Activated CD4-positive, alpha-beta T cell treated with anti-CD3 and anti-CD28 coated beads for 4 hours (primary cell): ENCODE results near the gene ZFYVE21.

ENCODE experiments used
- DNase-seq, 2 donors: peaks; one replicate each; pipeline ENCODE4 v3.0.0-alpha.2; 2020

Gene ZFYVE21

DNA sequence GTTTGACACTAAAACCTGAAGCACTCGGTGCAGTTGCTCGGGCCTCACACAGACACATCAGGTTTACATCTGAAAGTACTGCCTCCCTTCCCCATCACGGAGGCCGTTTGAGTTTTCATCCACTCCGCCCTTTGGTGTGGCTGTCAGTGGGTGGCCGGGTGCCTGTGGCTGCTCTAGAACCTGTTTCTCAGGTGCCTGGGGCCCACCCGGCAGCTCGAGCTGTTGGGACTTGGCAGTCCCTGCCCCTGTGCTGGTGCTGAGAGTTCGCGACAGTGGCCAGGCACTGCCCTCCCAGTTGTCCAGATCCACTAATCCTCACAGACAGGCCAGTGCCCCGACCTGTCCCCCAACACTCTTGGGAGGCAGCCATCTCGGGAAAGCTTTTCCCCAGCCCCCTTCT is 22.7 kb upstream of the ZFYVE21 start:
- DNase-seq = no peak

DNA sequence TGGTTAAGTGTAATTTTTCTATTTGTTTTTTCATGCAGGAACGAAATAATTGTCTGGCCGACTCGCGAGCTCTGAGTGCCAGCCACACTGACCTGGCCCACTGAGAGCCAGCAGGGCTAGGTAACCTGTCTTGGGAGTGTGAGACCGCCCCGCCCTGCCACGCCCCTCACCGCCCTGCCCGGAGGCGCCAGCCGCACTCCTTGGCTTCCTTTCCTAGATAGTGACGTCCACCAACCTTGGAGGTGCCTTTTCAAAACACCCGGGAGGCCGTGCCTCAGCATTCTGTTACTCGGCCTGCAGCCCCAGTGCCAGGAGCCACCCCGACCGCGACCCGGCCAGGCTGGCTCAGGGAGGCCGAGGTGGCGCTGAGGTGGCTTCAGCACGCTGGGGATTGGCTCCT is 22.1 kb upstream of the ZFYVE21 start:
- DNase-seq = no peak

DNA sequence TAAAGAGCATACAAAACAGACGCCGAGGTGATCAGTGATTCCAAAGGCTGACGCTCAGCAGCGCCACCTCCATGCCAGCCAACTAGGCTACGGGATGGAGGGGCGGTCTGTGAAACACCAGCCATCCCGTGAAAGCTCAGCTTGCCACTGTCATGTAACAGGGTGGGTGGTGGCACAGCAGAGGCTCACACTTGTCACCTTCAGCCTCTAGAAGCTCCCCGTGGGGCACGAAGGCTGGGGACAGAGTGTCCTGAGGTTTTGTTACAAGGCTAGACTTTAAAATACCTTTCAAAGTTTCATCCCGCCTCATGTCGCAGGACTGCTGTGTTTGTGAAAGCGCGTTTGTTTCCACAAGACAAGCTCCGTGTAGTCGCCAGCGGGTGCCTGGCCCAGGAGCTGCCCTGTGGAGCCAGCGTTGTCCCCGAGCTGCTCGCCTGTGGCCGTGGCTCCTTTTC is 21.0 kb upstream of the ZFYVE21 start:
- no peak for DNase-seq

DNA sequence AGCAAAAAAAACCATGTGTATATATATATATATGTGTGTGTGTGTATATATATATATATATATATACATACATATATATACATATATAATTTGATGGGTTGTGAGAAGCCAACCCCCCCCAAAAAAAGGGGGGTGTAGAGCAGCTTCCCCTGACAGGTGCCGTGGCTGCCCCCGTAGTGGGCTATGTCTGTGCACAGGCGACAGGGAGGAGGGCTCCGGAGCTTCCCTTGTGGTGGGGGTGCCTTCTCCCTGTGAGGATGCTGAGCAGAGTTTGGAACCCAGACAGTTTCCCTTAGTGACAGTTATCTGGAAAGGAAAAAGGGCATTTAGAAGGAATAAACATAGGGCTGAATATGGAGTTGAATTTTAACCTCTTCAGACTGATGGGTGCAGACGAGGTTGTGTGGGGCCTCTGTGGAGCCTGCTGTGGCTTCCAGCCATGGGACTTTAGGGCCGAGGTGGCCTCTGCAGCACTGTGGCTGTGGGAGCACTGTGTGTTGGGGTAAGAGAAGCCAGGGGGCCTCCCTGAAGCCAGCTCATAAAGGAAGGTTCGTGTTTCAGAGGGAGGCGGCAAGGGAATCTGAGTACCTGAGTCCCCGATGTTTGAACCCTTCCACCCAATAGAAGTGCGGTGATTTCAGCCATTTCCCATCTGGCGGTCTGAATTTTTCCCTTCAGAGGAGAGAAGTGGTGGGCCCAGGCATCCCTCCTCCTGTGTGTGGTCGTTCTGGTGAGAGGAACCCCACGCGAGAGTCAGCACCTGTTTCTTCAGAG is 20.1 kb upstream of the ZFYVE21 start:
- no peak for DNase-seq

DNA sequence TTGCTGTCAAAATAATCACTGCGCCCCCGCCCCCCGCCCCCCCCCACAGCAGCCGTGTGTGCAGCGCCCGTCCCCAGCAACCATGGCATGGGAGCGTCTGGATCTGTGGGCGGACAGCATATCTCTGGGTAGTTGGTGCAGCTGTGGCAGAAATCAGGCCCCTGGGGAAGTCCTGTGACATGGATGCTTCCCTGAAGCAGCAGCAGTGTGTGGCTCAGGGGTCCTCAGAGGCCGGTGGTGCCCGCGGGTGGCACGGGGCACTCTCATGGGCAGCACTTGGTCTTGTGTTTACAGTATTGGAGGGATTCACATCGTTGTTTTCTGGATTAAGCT is 19.6 kb upstream of the ZFYVE21 start:
- no peak for DNase-seq

DNA sequence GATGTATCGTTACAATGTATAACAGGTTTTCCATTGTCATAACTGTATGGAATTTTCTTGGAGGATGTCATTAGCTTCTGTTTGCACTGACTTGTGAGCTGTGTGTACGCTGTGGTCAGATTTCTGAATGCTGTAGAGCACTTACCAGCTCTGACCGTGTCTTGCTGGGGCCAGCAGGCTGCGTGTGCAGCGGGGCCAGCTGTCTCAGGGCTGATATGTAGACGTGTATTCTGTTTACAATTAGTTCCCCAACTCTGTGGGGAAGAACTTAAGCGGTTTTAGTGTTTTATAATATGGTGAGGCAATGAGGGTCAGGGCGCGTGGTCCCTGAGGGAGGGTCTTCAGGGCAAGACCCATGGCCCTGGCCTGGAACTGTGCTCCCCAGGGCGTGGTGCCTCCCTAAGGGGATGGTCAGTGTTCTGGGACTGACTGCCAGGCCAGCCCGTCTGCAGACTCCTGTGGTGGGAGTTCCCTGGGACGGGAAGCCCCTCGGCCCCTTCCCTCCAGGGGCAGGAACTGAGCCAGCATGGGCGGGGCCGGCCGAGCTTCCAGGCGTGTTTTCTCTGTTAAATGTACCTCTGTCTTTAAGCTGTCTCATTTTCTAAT is 19.0 kb upstream of the ZFYVE21 start:
- DNase-seq = no peak

DNA sequence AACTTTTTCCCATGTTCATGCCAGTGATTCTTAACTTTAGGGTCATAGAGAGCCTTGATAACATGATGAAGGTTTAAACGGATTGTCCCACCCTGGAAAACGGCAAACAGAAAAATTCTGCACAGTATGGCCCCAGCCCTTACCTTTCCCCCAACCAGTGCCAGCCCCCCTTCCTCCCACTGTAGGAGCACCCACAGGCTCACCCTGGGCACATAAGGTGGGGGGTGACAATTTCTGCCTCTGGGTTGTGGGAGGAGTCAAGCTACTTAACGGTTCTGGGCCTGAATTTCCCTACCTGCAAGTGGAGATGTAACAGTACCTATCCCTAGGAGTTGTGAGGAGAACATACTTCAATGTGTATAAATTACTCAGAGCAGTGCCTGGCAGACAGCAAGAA is 18.4 kb upstream of the ZFYVE21 start:
- DNase-seq = no peak

DNA sequence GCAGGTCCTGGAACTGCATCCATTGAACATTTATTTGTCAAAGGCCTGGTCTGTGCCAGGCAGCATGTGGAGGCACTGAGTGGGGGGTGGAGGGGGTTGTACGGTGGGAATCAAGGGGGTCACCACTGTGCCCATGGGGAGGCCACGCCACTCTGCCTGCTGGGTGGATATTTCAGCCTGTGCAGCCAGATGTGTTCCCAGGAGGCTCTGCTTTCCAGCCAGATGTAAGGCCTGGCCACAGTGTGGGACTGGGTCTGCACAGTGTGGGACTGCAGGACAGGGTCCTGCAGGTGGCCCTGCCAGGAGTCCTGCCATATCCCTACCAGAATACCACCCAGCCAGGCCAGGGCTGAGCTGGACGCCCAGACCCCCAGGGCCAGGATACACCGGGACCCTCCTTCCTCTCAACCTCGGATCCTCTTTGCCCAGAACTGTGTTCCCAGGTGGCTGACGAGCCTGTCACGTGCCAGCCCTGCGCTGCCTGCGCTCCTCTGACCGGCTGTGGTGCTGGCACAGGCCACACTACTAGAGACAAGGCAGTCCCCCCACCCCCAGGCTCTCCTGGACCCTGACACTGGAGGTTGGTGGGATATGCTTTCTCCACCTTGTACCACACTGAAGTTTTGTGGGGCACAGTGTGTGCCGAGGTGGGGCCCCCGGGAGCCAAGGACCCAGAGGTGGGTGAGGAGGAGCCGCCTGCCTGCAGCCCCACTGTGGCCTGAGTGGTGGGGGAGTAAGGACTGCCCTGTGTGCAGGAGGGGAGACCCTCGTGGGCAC is 17.8 kb upstream of the ZFYVE21 start:
- no peak for DNase-seq

DNA sequence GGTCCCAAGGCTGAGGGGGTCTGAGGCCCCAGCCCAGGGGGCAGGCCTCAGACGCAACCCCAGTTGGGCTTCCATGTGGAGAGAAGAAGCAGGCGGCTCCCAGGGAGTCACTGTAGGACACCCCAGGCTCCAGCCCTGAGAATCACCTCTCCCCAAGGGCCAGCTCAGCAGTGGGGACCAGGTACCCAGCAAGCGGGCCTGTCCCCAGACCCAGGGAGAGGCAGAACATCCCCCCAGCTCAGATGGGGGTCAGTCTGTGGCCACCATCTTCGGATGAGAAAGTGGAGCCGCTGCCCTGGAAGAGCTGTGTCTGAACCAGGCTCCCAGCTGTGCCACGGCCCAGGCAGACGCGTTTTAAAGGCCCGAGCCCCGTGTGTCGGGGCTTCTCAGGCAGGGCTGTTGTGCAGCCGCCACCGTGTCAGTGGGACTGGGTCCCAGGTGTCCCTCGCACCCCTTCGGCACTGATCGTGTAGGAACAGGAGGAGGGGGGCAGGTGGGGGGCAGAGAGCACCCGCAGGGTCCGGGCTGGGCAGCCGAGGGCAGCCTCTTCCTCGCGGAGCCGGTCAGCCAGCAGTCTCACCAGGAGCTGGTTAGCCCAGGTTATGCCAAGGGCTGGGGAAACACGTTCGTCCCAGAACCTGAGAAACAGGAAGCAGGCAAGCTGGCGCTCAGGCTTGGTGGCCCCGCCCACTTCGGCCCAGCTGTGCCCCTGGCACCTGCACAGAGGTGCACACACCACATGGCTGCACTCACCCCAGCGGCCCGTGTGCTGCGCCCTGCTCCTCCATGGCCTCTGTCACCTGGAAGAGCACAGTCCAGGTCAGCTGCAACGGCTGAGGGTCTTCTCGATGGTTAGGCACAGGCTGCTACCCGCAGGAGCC is 17.0 kb upstream of the ZFYVE21 start:
- DNase-seq = no peak

DNA sequence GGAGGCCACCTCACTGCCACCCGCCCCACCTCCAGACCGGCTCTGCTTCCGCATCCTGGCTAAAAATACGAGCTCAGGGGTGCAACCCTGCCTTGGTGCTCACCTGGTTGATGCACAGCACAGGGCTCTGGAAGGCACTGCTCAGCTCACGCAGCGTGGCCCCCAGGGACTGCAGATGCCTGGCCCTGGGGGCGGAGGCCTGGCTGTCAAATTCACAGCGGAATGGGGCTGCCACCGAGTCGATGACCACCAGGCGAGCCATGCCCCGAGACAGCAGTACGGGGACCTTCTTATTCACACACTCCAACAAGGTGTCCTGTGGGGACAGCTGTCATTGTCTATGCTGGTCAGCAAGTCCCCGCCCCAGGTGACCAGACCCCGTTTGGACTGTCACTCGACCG is 16.3 kb upstream of the ZFYVE21 start:
- DNase-seq = no peak

DNA sequence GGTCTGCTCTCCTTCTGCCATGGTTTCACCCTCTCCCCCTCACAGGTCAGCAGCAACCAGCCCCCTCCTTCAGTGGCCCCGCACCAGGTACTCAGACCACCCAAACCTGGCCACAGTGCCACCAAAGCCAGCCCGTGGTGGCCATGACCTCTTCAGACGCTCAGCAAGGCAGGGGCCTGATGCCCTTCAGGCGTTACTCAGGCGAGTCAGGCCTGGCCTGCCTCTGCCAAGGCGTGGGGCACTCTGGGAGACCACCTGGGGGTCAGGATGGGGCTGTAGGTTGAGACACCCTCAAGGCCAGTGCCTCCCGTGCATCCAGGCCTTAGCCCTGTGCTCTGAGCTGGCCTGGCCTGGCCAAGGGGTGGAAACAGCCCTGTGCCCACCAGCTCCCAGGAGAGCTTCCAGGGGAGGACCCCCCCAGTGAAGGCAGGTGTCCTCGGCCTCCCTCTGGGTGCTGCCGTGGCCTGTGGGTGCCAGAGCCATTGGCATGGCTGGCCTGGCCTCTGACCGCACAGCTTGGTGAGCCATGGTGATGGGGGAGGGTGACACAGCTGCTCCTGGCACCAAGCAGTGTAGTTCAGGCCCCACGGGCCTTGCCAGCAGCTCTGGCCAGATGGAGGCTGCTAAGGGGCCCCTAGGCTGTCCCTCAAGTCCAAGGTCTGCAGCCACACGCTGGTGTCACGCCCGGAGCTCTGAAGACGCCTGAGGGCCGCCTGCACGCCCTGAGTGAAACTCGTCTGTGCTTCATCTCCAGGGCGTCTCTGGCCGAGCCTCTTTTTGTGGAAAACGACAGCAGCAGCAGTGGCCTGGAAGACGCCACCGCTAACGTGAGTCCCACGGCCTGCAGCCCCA is 15.5 kb upstream of the ZFYVE21 start:
- DNase-seq = no peak

DNA sequence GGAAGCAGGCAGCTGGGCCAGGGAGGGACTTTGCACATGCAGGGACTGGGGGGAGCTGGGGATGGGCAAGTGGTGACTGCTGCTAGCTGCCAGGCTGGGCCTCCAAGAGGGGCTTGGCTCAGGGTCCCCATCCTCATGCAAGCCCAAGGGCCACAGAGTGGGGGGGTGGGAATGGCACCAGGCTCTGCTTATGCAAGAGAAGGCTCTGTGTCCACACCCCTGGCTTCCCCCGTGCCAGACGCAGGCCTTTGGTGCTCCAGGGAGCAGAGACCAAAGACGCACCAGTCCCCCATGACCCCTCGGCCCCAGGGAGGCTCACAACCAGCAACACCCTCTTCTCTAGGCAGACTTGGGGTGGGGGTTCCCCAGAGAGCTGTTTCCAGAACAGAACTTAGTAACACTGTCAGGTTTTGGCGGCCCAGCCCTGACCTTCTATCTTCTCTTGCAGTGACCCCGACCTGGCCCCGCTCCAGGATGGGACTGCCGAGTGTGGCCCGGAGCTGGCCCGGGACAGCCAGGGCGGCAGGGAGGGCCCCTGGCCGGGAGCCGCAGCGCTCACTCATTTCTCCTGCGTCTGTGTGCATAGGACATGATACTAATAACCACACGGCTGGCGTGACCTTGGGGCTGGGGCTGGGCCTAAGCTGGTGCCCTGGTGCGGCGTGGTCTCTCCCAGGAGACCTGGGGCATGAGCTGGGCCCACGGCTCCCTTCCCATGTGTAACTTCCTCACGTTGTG is 14.7 kb upstream of the ZFYVE21 start:
- no peak for DNase-seq

DNA sequence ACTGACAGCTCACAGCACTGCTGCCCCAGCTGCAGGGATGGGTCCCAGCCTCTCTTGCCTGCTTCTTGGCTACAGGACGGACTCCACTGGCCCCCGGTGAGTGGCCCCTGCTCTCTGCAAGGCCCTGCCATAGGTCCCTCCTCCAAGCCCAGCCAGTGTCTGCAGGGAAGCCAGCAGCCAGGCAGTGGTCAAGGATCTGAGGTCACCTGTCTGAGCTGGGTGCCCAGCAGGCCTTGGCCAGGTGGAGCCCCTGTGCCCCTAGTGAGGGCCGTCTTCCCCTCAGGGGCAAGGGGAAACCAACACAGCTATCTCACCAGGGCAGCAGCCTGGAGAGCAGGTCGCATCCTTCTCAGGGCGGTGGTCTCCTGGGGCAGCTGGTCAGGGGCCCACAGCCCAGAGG is 13.5 kb upstream of the ZFYVE21 start:
- no peak for DNase-seq

DNA sequence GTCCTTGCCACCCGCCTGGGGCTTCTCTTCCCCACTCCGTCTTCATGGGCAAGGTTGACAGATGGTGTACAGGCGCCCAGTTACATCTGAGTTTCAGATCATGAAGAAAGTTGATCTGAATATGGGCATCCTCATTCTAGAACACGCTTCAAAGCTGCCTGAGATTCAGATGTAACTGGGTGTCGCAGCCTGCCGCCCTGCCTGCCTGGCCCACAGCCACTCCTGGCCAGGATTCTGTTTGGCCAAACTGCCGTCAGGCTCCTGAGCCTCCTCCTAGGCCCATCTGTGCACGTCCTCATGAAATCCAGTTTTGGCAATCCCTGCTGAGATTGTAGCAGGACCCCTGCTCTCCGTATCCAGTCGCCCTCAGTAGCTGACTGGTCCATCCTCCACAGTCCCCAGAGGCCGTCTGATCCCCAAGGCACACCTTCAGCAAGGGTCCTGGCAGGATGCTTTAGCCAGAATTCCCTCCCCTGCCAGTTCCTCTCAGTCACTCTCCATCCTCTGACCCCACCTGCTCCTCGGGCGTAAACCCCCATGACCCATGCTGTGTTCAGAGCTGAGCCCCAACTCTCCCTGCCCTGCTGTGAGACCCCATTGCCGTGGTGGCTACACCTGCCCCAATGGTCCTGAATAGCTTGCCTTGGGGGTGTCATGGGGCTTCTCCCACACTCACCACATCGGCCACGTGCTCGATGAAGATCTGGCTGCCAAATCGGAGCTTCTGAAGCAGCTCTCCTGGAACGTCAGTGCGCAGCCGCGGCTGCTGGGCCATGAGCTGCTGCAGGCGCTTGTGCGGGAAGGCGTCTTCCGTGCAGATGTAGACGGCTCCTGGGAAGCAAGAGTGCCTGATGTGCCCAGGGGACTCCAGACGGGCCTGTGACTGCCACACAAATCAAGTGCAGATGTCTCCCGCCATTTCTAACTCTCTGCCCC is 12.8 kb upstream of the ZFYVE21 start:
- no peak for DNase-seq

DNA sequence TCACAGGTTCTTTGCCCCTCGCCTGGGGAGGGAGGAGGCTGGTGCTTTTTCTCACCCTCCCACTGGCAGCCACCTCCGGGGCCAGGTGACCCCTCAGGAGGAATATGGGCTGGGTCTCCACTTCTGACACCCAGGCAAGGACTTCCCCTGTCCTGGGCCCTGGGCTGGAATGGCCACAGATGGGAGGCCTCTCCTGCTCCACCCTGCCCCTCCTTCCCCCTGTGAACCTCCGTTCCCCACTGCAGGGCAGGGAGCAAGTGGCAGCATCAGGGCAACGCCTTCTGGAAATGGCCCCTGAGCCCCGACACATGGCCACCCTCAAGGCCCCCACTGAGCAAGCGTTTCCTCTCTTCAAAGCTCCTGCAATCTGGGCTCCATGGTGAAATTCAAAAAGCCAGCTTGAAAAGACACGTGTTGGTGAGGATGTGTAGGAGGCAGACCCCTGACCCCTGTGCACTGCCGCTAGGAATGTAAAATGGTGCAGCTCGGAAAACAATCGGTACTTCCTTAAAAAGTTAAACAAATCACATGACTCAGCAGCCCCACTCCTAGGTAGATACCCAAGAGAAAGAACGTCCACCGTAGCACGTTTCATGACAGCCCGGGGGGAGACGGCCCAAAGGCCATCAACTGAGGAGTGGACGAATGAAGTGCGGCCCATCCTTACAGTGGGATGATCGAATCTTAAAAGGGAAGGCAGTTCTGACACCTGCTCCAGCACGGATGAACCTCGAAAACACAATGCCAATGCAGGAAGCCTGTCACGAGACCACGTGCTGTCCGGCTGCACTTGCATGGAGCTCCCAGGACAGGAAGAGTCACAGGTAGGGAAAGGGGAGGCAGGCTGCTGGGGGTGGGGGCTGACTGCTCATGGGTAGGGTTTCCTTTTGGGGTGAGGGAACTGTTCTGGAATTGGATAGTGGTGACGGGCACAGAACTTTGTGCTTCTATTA is 11.9 kb upstream of the ZFYVE21 start:
- DNase-seq = no peak

DNA sequence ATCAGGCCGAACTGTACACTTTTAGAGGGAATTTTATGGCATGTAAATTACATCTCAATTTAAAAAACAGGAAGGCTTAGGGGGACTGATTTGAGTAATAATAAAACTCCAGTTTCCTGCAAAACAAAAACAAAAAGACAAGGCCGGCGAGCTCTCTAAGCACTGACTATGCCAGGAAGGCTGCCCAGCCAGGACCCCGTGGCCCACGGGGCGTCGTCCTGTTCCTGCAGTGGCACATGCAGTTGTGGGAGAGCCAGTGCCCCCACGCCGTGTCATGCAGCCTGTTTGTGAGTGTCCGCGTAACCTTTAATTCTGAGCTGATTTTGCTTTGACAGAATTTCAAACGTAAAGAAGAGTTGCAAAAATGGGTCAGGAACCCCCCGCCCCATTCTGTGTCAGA is 10.9 kb upstream of the ZFYVE21 start:
- DNase-seq = no peak

DNA sequence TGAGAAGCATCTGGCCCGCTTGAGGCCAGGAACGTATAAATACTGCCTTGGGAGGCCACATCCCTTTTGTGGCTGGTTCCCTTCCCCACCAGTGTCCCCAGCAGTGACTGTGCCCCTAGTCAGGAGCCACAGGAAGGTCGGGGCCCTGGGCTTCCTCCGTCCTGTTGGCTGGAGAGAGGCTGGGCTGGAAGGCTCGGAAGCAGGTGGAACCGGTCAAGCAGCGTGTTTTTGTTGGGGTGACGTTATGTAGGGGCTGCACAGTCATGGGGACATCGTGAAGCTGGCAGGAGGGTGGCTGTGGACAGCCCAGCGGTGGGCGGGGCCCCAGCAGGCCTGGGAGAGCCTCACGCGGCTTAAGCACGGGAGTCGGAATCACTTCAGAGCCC is 10.5 kb upstream of the ZFYVE21 start:
- DNase-seq = no peak

DNA sequence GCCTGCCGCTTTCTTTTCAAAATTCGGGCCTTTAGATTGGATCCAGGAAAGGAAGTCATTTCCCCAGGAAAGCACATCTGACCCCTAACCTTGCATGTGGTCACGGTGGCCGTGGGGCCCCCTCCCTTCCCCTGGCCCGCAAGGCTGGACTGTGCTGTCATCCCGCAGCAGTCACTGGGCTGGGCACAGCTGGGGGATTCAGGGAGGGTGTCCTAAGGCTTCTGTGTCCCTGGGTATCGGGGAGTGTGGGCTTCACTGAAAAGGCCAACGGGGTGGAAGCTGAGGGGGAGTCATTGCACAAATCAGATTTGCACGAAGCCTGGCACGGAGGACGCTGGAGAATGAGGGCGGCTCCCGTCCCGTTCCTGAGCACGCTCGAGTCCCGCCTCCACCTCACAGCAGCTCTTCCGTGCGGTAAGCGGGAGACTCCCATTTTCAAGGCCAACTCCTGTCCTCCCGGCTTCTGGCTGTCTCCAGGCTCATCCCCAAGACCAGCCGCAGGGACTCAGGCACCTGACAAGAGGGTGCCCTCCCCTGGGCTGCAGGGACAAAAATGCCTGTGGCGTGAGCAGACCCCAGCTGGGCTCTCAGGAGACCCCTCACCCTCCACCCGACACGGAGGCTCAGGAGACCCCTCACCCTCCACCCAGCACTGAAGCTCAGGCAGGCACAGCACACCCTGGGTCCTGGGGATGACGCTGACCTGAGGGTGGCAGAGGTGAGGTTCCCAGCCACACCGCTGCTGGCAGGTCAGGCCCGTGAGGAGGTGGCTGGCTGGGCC is 9.9 kb upstream of the ZFYVE21 start:
- DNase-seq = no peak
